Vagina (tissue), 2 donors: Measurements from ENCODE around the gene JHY.

ENCODE experiments used
- POLR2A ChIP-seq, 2 donors: fragments of 450-650 bp; IDR thresholded peaks; one replicate each; pipeline ENCODE4 v1.6.1; 2017; ENCODE audit warnings: antibody characterized with exemption in 2 of 2, mild to moderate bottlenecking in 2 of 2, moderate library complexity in 2 of 2
- POLR2AphosphoS5 ChIP-seq, 2 donors: sonication (generic); formaldehyde crosslinking; IDR thresholded peaks; one replicate each; pipeline ENCODE4 v1.9.0; 2017; ENCODE audit warnings: antibody characterized with exemption in 2 of 2, mild to moderate bottlenecking in 2 of 2, low read depth in 1 of 2; ENCODE audit not compliant: insufficient read depth in 1 of 2
- TF ChIP-seq, protein P1 (sequence below), 3 experiments: fragments of 450-650 bp in 2 of 3; fragments of 200-600 bp in 1 of 3; sonication (generic) in 1 of 3; IDR thresholded peaks; one replicate each; pipeline ENCODE4 v1.5.1; 2017 to 2019; ENCODE audit warnings: antibody characterized with exemption in 3 of 3, mild to moderate bottlenecking in 2 of 3, moderate library complexity in 2 of 3

- TF ChIP-seq POLR2AphosphoS5 (IDR thresholded peaks at IDR 0.05; ENCODE audit: insufficient read depth in 1 of 2, low read depth in 1 of 2) (no peak), POLR2A (IDR thresholded peaks at IDR 0.05) (no peak)
- TF ChIP-seq, protein P1, sequence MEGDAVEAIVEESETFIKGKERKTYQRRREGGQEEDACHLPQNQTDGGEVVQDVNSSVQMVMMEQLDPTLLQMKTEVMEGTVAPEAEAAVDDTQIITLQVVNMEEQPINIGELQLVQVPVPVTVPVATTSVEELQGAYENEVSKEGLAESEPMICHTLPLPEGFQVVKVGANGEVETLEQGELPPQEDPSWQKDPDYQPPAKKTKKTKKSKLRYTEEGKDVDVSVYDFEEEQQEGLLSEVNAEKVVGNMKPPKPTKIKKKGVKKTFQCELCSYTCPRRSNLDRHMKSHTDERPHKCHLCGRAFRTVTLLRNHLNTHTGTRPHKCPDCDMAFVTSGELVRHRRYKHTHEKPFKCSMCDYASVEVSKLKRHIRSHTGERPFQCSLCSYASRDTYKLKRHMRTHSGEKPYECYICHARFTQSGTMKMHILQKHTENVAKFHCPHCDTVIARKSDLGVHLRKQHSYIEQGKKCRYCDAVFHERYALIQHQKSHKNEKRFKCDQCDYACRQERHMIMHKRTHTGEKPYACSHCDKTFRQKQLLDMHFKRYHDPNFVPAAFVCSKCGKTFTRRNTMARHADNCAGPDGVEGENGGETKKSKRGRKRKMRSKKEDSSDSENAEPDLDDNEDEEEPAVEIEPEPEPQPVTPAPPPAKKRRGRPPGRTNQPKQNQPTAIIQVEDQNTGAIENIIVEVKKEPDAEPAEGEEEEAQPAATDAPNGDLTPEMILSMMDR (IDR thresholded peaks at IDR 0.05), result no peak
Measured at GRCh38 chr11:123000721-123001120, 118.2 kb downstream of the JHY start.
